Upper lobe of left lung (tissue), 6 donors: ENCODE results near the gene ZNF318. TPM values are rescaled to one million over a fixed set of nuclear protein-coding genes. Genes with fewer than 3 reads are reported as not detected.
A peak's percentile ranks its signal among the peaks of the same experiment; 100 is the strongest.
"Not testable (repeated sequence)": the region's sequence is repeated elsewhere in the genome, so short reads cannot be mapped to it uniquely, and the experiment has no call there.

Source experiments
- ATAC-seq, 2 donors: fragments of 200-7000 bp; cut with Tn5 transposase; one replicate each; pipeline ENCODE4 v1.9.1; 2022; ENCODE audit warnings: mild to moderate bottlenecking in 2 of 2, moderate library complexity in 2 of 2; ENCODE audit not compliant: low FRiP score in 2 of 2
- DNase-seq, 2 donors: peaks; one replicate each; pipeline ENCODE4 v3.0.0-alpha.2; 2019 to 2020
- H3K27ac ChIP-seq, 4 donors: fragments of 200-600 bp; sonication (generic); one replicate each; pipeline ENCODE4 v1.5.1; 2016 to 2019
- H3K27me3 ChIP-seq, 4 donors: fragments of 200-600 bp; sonication (generic); one replicate each; pipeline ENCODE4 v1.5.1; 2017 to 2019
- H3K36me3 ChIP-seq, 4 donors: fragments of 200-600 bp; sonication (generic); one replicate each; pipeline ENCODE4 v1.5.1; 2016 to 2019
- H3K4me1 ChIP-seq, 4 donors: fragments of 200-600 bp; sonication (generic); one replicate each; pipeline ENCODE4 v1.5.1; 2018 to 2019
- H3K4me3 ChIP-seq, 4 donors: fragments of 200-600 bp; sonication (generic); one replicate each; pipeline ENCODE4 v1.5.1; 2017 to 2019; ENCODE audit warnings: mild to moderate bottlenecking in 2 of 4, moderate library complexity in 1 of 4
- H3K9me3 ChIP-seq, 4 donors: fragments of 200-600 bp; sonication (generic); one replicate each; pipeline ENCODE4 v1.5.1; 2018 to 2019
- EP300 ChIP-seq, 4 donors: sonication (generic); formaldehyde crosslinking; IDR thresholded peaks; one replicate each; pipeline ENCODE4 v1.5.1; 2017; ENCODE audit warnings: antibody characterized with exemption in 4 of 4, control low read depth in 2 of 4
- POLR2A ChIP-seq, 4 donors: fragments of 450-650 bp; IDR thresholded peaks; one replicate each; pipeline ENCODE4 v1.5.1; 2016 to 2017; ENCODE audit warnings: antibody characterized with exemption in 4 of 4, mild to moderate bottlenecking in 2 of 4
- POLR2AphosphoS5 ChIP-seq, 2 donors: sonication (generic); formaldehyde crosslinking; IDR thresholded peaks; one replicate each; pipeline ENCODE4 v1.5.1; 2017; ENCODE audit warnings: antibody characterized with exemption in 2 of 2
- WGBS, 2 donors: methylation state at CpG; one replicate each; pipeline ENCODE4 v1.1.5; 2017 to 2018; 5-methylcytosine and 5-hydroxymethylcytosine counted together
- total RNA-seq, 6 donors: library from RNA; depleted of rRNA in 4 of 6; stranded (reverse); fragments of >200 nt in 4 of 6; gene quantifications; one replicate each; pipeline versions ENCODE4 v1.1.0 to v1.2.1, GENCODE V29; 2016 to 2021
- TF ChIP-seq, protein P1 (sequence below), 6 experiments: fragments of 450-650 bp in 4 of 6; fragments of 200-600 bp in 2 of 6; sonication (generic) in 2 of 6; IDR thresholded peaks; one replicate each; pipeline ENCODE4 v1.5.1; 2016 to 2019; ENCODE audit warnings: antibody characterized with exemption in 6 of 6
- donor health status: DM: no; HTN: no; CAD: no; lungs with moderate emphysema.
- donor health status: DM: no; HTN: yes; CAD: no; lungs with severe emphysema.

The ZNF318 gene
- total RNA-seq, 6 donors from 2014 or later = 10.3 to 19.9 (median 15.3) TPM

DNA sequence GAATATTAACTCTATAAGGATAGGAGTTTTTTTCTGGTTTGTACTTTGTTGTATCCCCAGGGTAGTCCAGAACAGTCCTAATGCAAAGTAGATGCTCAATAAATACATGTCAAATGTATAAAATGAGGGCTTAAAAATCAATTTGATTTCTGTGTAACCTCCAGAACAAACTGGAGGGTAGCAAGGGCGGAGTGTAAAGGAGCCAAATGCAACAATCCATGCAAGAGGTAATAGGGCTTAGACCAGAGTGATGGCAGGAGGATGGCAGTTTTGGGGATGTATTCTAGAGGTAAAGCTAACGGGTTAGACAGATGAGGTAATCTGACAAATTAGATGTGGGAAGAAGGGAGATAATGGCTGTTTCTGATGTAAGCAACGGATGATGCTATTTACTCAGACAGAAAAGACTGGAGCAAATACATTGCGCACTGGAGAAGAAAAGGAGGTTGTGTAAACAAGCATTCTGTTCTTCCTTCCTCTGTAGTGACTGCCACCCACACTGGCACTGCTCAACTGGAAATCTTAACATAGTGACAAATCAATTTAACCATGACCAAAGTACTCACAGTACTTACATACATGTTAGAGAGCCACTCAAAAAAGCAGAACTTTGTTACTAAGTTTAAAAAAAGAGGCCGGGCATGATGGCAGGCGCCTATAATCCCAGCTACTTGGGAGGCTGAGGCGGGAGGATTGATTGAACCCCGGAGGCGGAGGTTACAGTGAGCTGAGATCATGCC lies 2.0 kb downstream of the ZNF318 start:
- 60 to 67% methylated on average over 9 of the region's 9 CpGs for WGBS, 2 donors
- no peak for TF ChIP-seq POLR2A (IDR thresholded peaks at IDR 0.05)
- no peak for TF ChIP-seq POLR2AphosphoS5 (IDR thresholded peaks at IDR 0.05)
- TF ChIP-seq, protein P1, sequence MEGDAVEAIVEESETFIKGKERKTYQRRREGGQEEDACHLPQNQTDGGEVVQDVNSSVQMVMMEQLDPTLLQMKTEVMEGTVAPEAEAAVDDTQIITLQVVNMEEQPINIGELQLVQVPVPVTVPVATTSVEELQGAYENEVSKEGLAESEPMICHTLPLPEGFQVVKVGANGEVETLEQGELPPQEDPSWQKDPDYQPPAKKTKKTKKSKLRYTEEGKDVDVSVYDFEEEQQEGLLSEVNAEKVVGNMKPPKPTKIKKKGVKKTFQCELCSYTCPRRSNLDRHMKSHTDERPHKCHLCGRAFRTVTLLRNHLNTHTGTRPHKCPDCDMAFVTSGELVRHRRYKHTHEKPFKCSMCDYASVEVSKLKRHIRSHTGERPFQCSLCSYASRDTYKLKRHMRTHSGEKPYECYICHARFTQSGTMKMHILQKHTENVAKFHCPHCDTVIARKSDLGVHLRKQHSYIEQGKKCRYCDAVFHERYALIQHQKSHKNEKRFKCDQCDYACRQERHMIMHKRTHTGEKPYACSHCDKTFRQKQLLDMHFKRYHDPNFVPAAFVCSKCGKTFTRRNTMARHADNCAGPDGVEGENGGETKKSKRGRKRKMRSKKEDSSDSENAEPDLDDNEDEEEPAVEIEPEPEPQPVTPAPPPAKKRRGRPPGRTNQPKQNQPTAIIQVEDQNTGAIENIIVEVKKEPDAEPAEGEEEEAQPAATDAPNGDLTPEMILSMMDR (IDR thresholded peaks at IDR 0.05) = no peak
- TF ChIP-seq EP300 (IDR thresholded peaks at IDR 0.05) = no peak
- Histone ChIP-seq H3K9me3 (no peaks in the 10 kb centered on the region), H3K36me3 (peaks cover 0 to 30% (median 19%) of the 10 kb centered on the region in 4 donors), H3K4me3 (peak overlapping the region in 1 of 4 donors; percentile 77), H3K4me1 (peaks cover 15 to 31% (median 18%) of the 10 kb centered on the region in 4 donors), H3K27me3 (no peaks in the 10 kb centered on the region), H3K27ac (no peak overlapping the region)
- ATAC-seq = no peak
- DNase-seq = no peak

DNA sequence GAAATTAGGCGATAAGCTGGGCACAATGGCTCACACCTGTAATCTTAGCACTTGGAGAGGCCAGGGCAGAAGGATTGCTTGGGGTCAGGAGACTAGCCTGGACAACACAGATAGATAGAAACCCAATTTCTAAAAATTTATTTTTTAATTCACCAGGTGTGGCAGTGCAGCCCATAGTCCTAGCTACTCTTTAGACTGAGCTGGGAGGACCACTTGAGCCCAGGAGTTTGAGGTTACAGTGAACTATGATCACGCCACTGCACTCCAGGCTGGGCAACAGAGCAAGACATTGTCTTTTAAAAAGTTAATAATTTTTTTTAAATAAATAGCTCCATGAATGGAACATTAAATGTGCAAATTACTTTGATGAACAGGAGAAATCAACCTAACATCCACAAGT lies 8.2 kb downstream of the ZNF318 start:
- peaks cover 0 to 62% (median 42%) of the 10 kb centered on the region in 4 donors for H3K36me3 ChIP-seq
- H3K27me3 ChIP-seq = no peaks in the 10 kb centered on the region
- WGBS, 2 donors = 90 to 98% methylated on average over 2 of the region's 2 CpGs
- ATAC-seq (no peak), DNase-seq (no peak)
- H3K27ac ChIP-seq = no peak overlapping the region
- no peak for TF ChIP-seq POLR2AphosphoS5 (IDR thresholded peaks at IDR 0.05)
- no peak overlapping the region for H3K4me3 ChIP-seq
- no peaks in the 10 kb centered on the region for H3K4me1 ChIP-seq
- H3K9me3 ChIP-seq = no peaks in the 10 kb centered on the region

DNA sequence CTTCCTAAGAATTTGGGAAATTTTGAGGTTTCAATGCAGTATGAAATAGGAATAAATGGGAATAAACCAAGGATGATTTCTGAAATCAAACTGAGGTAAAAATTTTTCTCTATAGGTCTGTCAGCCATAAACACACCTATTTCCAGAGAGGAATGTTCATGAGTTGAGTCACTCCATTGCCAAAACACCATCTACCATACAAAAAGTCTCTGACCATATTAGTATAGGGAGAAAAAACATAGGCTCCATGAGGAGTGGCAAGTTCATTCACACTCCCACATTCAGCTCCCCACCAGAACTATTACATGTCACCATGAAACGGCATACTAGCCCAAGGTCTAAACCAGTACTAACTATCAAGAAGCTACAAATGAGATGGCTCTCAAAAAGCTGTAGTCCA lies 9.6 kb downstream of the ZNF318 start:
- Histone ChIP-seq H3K27me3 (no peaks in the 10 kb centered on the region), H3K36me3 (peaks cover 0 to 73% (median 52%) of the 10 kb centered on the region in 4 donors), H3K9me3 (no peaks in the 10 kb centered on the region), H3K4me1 (no peaks in the 10 kb centered on the region), H3K4me3 (no peak overlapping the region), H3K27ac (no peak overlapping the region)
- ATAC-seq (no peak), DNase-seq (no peak)
- no peak for TF ChIP-seq EP300 (IDR thresholded peaks at IDR 0.05)
- 84 to 96% methylated on average over 1 of the region's 1 CpG for WGBS, 2 donors

DNA sequence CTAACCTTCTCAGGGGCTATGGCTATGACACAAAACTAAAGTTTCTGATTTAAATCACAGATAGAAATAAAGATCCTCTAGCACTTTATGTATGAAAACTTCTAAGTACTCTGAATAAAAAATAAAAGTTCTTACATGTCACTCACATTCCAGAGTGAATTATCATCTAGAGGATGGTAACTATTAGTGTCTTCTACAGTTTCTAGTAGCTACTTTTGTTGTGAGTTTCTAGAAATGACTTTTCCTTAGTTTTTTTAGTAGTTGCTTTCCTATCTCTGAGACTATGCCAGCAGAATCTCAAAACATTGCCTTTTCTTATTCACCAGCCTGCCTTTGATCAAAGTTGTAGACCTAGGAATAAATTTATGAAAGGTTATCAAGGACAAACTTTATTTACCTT lies 10.1 kb downstream of the ZNF318 start:
- H3K9me3 ChIP-seq = no peaks in the 10 kb centered on the region
- TF ChIP-seq, protein P1 (IDR thresholded peaks at IDR 0.05) = no peak
- TF ChIP-seq POLR2A (IDR thresholded peaks at IDR 0.05) = no peak
- TF ChIP-seq POLR2AphosphoS5 (IDR thresholded peaks at IDR 0.05) = no peak
- TF ChIP-seq EP300 (IDR thresholded peaks at IDR 0.05) = no peak
- DNase-seq (no peak), ATAC-seq (no peak)
- no peaks in the 10 kb centered on the region for H3K27me3 ChIP-seq
- H3K4me1 ChIP-seq = no peaks in the 10 kb centered on the region
- H3K27ac ChIP-seq = no peak overlapping the region
- peaks cover 2 to 72% (median 54%) of the 10 kb centered on the region in 4 donors for H3K36me3 ChIP-seq
- no peak overlapping the region for H3K4me3 ChIP-seq

DNA sequence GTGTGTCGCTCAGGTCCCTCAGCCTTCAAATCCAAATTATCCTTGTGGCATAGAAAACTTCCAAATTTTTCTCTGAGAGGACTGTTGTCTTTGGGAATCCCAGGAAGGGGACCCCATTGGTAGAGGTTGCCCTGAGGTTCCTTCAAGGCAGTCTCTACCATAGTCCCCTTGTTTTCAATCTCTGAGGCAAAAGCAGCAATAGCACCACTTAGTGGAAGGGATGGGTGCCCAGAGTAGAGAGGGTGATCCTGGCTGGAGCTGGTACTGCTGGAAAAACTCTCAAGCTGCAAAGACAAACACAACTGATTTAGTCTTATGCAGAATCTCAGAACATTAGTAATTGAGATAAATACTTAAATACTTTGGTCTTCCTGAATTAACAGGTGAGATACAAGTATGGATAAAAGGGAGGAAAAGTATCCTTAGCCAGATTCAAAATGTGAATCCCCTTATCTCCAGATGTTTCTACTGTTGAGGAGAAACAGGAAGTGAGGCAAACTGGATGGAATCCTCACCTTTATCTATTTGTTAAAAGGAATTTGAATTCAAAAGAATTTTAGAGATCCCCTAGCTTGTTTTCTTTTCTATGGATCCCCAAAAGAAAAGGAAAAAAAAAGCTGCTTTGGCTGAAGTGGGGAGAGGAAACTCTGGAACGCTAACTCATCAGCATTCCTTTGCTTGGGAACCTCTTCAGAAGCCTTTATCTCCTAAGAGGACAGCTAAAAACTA lies 13.4 kb downstream of the ZNF318 start:
- Histone ChIP-seq H3K4me3 (no peak overlapping the region), H3K36me3 (peaks cover 3 to 68% (median 39%) of the 10 kb centered on the region in 4 donors), H3K27me3 (no peaks in the 10 kb centered on the region), H3K9me3 (no peaks in the 10 kb centered on the region), H3K4me1 (no peaks in the 10 kb centered on the region), H3K27ac (no peak overlapping the region)
- TF ChIP-seq, protein P1 (IDR thresholded peaks at IDR 0.05) = no peak
- TF ChIP-seq EP300 (IDR thresholded peaks at IDR 0.05) (no peak), POLR2AphosphoS5 (IDR thresholded peaks at IDR 0.05) (no peak), POLR2A (IDR thresholded peaks at IDR 0.05) (no peak)
- no peak for DNase-seq
- ATAC-seq = no peak
- WGBS, 2 donors = 83 to 90% methylated on average over 2 of the region's 2 CpGs

DNA sequence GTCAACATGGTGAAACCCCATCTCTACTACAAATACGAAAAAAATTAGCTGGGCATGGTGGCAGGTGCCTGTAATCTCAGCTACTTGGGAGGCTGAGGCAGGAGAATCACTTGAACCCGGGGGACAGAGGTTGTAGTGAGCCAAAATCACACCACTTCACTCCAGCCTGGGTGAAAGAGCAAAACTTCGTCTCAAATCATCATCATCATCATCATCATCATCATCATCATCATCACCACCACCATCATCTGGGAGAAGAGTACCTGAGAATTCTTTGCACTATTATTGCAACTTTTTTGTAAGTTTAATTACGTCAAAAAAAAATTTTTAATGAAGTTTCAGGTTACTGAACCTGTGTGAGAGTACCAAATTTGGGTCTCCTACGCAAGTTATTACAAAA lies 17.5 kb downstream of the ZNF318 start:
- not testable (repeated sequence) for DNase-seq, ATAC-seq, H3K27ac ChIP-seq, H3K9me3 ChIP-seq, H3K4me3 ChIP-seq, H3K27me3 ChIP-seq, H3K4me1 ChIP-seq
- WGBS, 2 donors = 94 to 95% methylated on average over 5 of the region's 5 CpGs
- H3K36me3 ChIP-seq = peaks cover 3 to 73% (median 50%) of the 10 kb centered on the region in 4 donors
